HG03097 (cell line): ENCODE data around the gene KCNQ5.
"Not testable (repeated sequence)": the region's sequence is repeated elsewhere in the genome, so short reads cannot be mapped to it uniquely, and the experiment has no call there.

Experiments used
- ATAC-seq: cut with Tn5 transposase; IDR thresholded peaks from one replicate; pipeline ENCODE4 v1.9.1; 2021; ENCODE audit not compliant: unreplicated experiment, low FRiP score

KCNQ5 gene

GRCh38 chr6:73144516-73144915 is 522.7 kb downstream of the KCNQ5 start:
- ATAC-seq, result no peak

- ATAC-seq, result no peak
Observed at GRCh38 chr6:73145690-73146089, 523.8 kb downstream of the KCNQ5 start.

- no peak for ATAC-seq
Observed at GRCh38 chr6:73151732-73152131, 529.9 kb downstream of the KCNQ5 start.

- no peak for ATAC-seq
Observed at GRCh38 chr6:73152556-73152955, 530.7 kb downstream of the KCNQ5 start.

- ATAC-seq, result no peak
Observed at GRCh38 chr6:73152966-73153757, 531.3 kb downstream of the KCNQ5 start.

GRCh38 chr6:73156793-73157767 is 535.2 kb downstream of the KCNQ5 start:
- ATAC-seq, result no peak

- no peak for ATAC-seq
Observed at GRCh38 chr6:73157870-73158269, 536.0 kb downstream of the KCNQ5 start.

- no peak for ATAC-seq
Observed at GRCh38 chr6:73169111-73169510, 547.2 kb downstream of the KCNQ5 start.

GRCh38 chr6:73169633-73170032 is 547.8 kb downstream of the KCNQ5 start:
- no peak for ATAC-seq

- ATAC-seq, result no peak
Observed at GRCh38 chr6:73174646-73175045, 552.8 kb downstream of the KCNQ5 start.

- no peak for ATAC-seq
Observed at GRCh38 chr6:73176057-73176456, 554.2 kb downstream of the KCNQ5 start.

- peak; percentile 43 for ATAC-seq
Observed at GRCh38 chr6:73177221-73177944, 555.5 kb downstream of the KCNQ5 start.

GRCh38 chr6:73180076-73180738 is 558.3 kb downstream of the KCNQ5 start:
- ATAC-seq, result no peak

GRCh38 chr6:73180763-73181619 is 559.1 kb downstream of the KCNQ5 start:
- ATAC-seq, result peak; percentile 79

GRCh38 chr6:73182021-73182607 is 560.2 kb downstream of the KCNQ5 start:
- no peak for ATAC-seq

- not testable (repeated sequence) for ATAC-seq
Observed at GRCh38 chr6:73193302-73193701, 571.4 kb downstream of the KCNQ5 start.

- ATAC-seq, result no peak
Observed at GRCh38 chr6:73194744-73195143, 572.9 kb downstream of the KCNQ5 start.

GRCh38 chr6:73200247-73200646 is 578.4 kb downstream of the KCNQ5 start:
- no peak for ATAC-seq

GRCh38 chr6:73200735-73201134 is 578.9 kb downstream of the KCNQ5 start:
- no peak for ATAC-seq
